OCI-LY7 (cell line): ENCODE data around the gene THSD7A. TPM values are rescaled to one million over a fixed set of nuclear protein-coding genes. Genes with fewer than 3 reads are reported as not detected.

Source experiments
- BruUV-seq: library from RNA; stranded (reverse); fragments of 400-500 nt; replicated peaks from 2 replicates; lab custom pipeline; 2021; lab: Mats Ljungman, UMichigan
- CTCF ChIA-PET: fragments of 300-600 bp; sonication (Branson Sonifier 250); formaldehyde crosslinking; loops from one replicate; lab custom pipeline; 2022; ENCODE audit warnings: antibody characterized with exemption; ENCODE audit not compliant: unreplicated experiment; lab: Charles Lee
- POLR2A ChIA-PET: fragments of 300-600 bp; sonication (Branson Sonifier 250); formaldehyde crosslinking; loops from one replicate; lab custom pipeline; 2022; ENCODE audit warnings: antibody characterized with exemption; lab: Charles Lee
- DNase-seq: peaks from one replicate; pipeline ENCODE4 v3.0.0-alpha.2; 2015; ENCODE audit warnings: low spot score
- H2AFZ ChIP-seq: fragments of 200-600 bp; sonication (generic), shearing (Covaris generic); 2 replicates; pipeline ENCODE4 v1.6.1; 2014; ENCODE audit warnings: mild to moderate bottlenecking, antibody characterized with exemption, low read length, moderate library complexity
- H3K27ac ChIP-seq: fragments of 200-600 bp; sonication (generic); 2 replicates; pipeline ENCODE4 v1.5.1; 2014; ENCODE audit warnings: mixed run types, low read depth, mild to moderate bottlenecking, moderate library complexity, low read length, inconsistent platforms; ENCODE audit not compliant: poor library complexity, severe bottlenecking
- H3K36me3 ChIP-seq: fragments of 200-600 bp; sonication (generic); 2 replicates; pipeline ENCODE4 v1.6.1; 2014; ENCODE audit warnings: mild to moderate bottlenecking, antibody characterized with exemption, low read length, moderate library complexity, mixed read lengths; ENCODE audit not compliant: insufficient read depth
- H3K4me1 ChIP-seq: fragments of 200-600 bp; sonication (generic); 2 replicates; pipeline ENCODE4 v1.5.1; 2014; ENCODE audit warnings: mild to moderate bottlenecking, low read length; ENCODE audit not compliant: insufficient read depth, poor library complexity, severe bottlenecking
- H3K4me2 ChIP-seq: fragments of 200-600 bp; sonication (generic); 2 replicates; pipeline ENCODE4 v1.6.1; 2014; ENCODE audit warnings: mild to moderate bottlenecking, low read length
- H3K4me3 ChIP-seq: fragments of 200-600 bp; sonication (generic); 2 replicates; pipeline ENCODE4 v1.5.1; 2014; ENCODE audit warnings: mild to moderate bottlenecking, low read depth, low read length; ENCODE audit not compliant: poor library complexity, severe bottlenecking
- H3K79me2 ChIP-seq: fragments of 200-600 bp; sonication (generic); 2 replicates; pipeline ENCODE4 v1.6.1; 2016; ENCODE audit warnings: low read depth, mild to moderate bottlenecking, low read length, moderate library complexity, mixed read lengths; ENCODE audit not compliant: insufficient read depth
- H3K9me2 ChIP-seq: fragments of 200-600 bp; sonication (generic); 2 replicates; pipeline ENCODE4 v1.6.1; 2016; ENCODE audit warnings: mild to moderate bottlenecking, low read length, mixed read lengths; ENCODE audit not compliant: insufficient read depth
- H3K9me3 ChIP-seq: fragments of 200-600 bp; sonication (generic); 2 replicates; pipeline ENCODE4 v1.6.1; 2014; ENCODE audit warnings: mild to moderate bottlenecking, mixed run types, low read length, mixed read lengths
- H4K20me1 ChIP-seq: fragments of 200-600 bp; sonication (generic); 2 replicates; pipeline ENCODE4 v1.6.1; 2014; ENCODE audit warnings: mild to moderate bottlenecking, antibody characterized with exemption, low read length, moderate library complexity, mixed read lengths; ENCODE audit not compliant: insufficient read depth
- CTCF ChIP-seq: fragments of 200-600 bp; sonication (generic); conservative IDR thresholded peaks from 2 replicates; pipeline ENCODE4 v1.5.1; 2014; ENCODE audit warnings: mild to moderate bottlenecking, antibody characterized with exemption, low read length, moderate library complexity, mixed read lengths
- EZH2phosphoT487 ChIP-seq: fragments of 200-600 bp; sonication (generic); IDR thresholded peaks from 2 replicates; pipeline ENCODE4 v1.6.1; 2018; ENCODE audit warnings: low read depth, borderline replicate concordance, mild to moderate bottlenecking, mixed run types, antibody characterized with exemption, low read length, moderate library complexity, mixed read lengths
- intact Hi-C: fragments of 100-400 bp; cut with micrococcal nuclease; formaldehyde crosslinking; loops from one replicate; pipeline ENCODE4 v1.10.0; 2022; ENCODE audit not compliant: unreplicated experiment
- total RNA-seq, 2 experiments: library from RNA; depleted of rRNA in 1 of 2; stranded (reverse); fragments of >200 nt in 1 of 2; shearing (Covaris generic) in 1 of 2; gene quantifications; 2 replicates each; pipeline ENCODE4 v1.2.3, GENCODE V29; 2014 to 2022

Gene THSD7A
- total RNA-seq, 2 experiments from 2014 or later, result 0.13 TPM; not detected in 1

GRCh38 chr7:11486271-11486670 lies 345.7 kb downstream of the THSD7A start:
- H3K79me2 ChIP-seq, result no peaks in the 10 kb centered on the region
- H3K9me3 ChIP-seq, result no peaks in the 10 kb centered on the region
- no peak overlapping the region for H2AFZ ChIP-seq
- TF ChIP-seq CTCF (no peak), EZH2phosphoT487 (no peak)
- no peaks in the 10 kb centered on the region for H3K9me2 ChIP-seq
- no peaks in the 10 kb centered on the region for H3K36me3 ChIP-seq
- intact Hi-C loops, result no loop called here
- no peaks in the 10 kb centered on the region for H3K4me1 ChIP-seq
- ChIA-PET CTCF (no interaction called here), POLR2A (no interaction called here)
- H3K4me2 ChIP-seq, result no peak overlapping the region
- no peaks in the 10 kb centered on the region for H4K20me1 ChIP-seq
- no peak overlapping the region for H3K4me3 ChIP-seq
- no peak overlapping the region for H3K27ac ChIP-seq
- BruUV-seq, result no TSS peak
- no peak for DNase-seq

- H3K79me2 ChIP-seq, result no peaks in the 10 kb centered on the region
- BruUV-seq, result no TSS peak
- POLR2A ChIA-PET, result no interaction called here
These were observed 346.4 kb downstream of the THSD7A start for GRCh38 chr7:11485636-11486035.

More at GRCh38 chr7:11485636-11486035, 346.4 kb downstream of the THSD7A start:
- Histone ChIP-seq H3K4me2 (no peak overlapping the region), H3K4me3 (no peak overlapping the region), H3K27ac (no peak overlapping the region), H3K4me1 (no peaks in the 10 kb centered on the region), H3K36me3 (no peaks in the 10 kb centered on the region), H3K9me3 (no peaks in the 10 kb centered on the region), H2AFZ (no peak overlapping the region), H3K9me2 (no peaks in the 10 kb centered on the region), H4K20me1 (no peaks in the 10 kb centered on the region)
- CTCF ChIA-PET, result no interaction called here
- DNase-seq, result no peak
- intact Hi-C loops, result no loop called here
- TF ChIP-seq CTCF, result no peak
- TF ChIP-seq EZH2phosphoT487, result no peak
